Hepatocyte (in vitro differentiated cells): ENCODE measurements around the gene ARMH3.

ENCODE experiments used
- CTCF ChIP-seq: fragments of 200-600 bp; sonication (generic); IDR thresholded peaks from 2 replicates; pipeline ENCODE4 v1.5.1; 2016; ENCODE audit warnings: antibody characterized with exemption, mild to moderate bottlenecking; ENCODE audit not compliant: poor library complexity
- EZH2 ChIP-seq: fragments of 200-600 bp; sonication (generic); IDR thresholded peaks from 2 replicates; pipeline ENCODE4 v1.6.1; 2016; ENCODE audit warnings: antibody characterized with exemption, mild to moderate bottlenecking, borderline replicate concordance
- EZH2phosphoT487 ChIP-seq: fragments of 200-600 bp; sonication (generic); IDR thresholded peaks from one replicate; pipeline ENCODE4 v1.6.1; 2018; ENCODE audit warnings: antibody characterized with exemption, mild to moderate bottlenecking, low read depth, moderate library complexity; ENCODE audit not compliant: unreplicated experiment, severe bottlenecking

- no peak for TF ChIP-seq CTCF
- no peak for TF ChIP-seq EZH2
- TF ChIP-seq EZH2phosphoT487, result no peak
Measured at GRCh38 chr10:101848894-101849351, 207.1 kb downstream of the ARMH3 start.
